PFSK-1 (cell line): ENCODE results near the gene MOB1B.

ENCODE experiments used
- POLR2AphosphoS5 ChIP-seq: IDR thresholded peaks from 2 replicates; pipeline ENCODE4 v1.6.1; 2012; ENCODE audit warnings: low read depth, mild to moderate bottlenecking, control low read depth, low read length, moderate library complexity
- SIN3A ChIP-seq: IDR thresholded peaks from 2 replicates; pipeline ENCODE4 v1.6.1; 2012; ENCODE audit warnings: mild to moderate bottlenecking, low read length, moderate library complexity, borderline replicate concordance; ENCODE audit not compliant: insufficient read depth
- TAF1 ChIP-seq: IDR thresholded peaks from 2 replicates; pipeline ENCODE4 v1.6.1; 2012; ENCODE audit warnings: low read length, control low read depth, borderline replicate concordance; ENCODE audit not compliant: insufficient read depth

GRCh38 chr4:70932984-70933383 is 30.8 kb downstream of the MOB1B start:
- TF ChIP-seq POLR2AphosphoS5 = no peak
- no peak for TF ChIP-seq SIN3A
- no peak for TF ChIP-seq TAF1
